HT-29 (cell line): ENCODE results near the gene CYP17A1. TPM values are rescaled to one million over a fixed set of nuclear protein-coding genes. Genes with fewer than 3 reads are reported as not detected.
"Not testable (repeated sequence)": the region's sequence is repeated elsewhere in the genome, so short reads cannot be mapped to it uniquely, and the experiment has no call there.

Source experiments
- DNase-seq: peaks from one replicate; pipeline ENCODE4 v3.0.0-alpha.2; 2015; ENCODE audit warnings: low spot score
- total RNA-seq: library from RNA; depleted of rRNA; stranded (reverse); fragments of >200 nt; shearing (Covaris generic); gene quantifications from 2 replicates; pipeline ENCODE4 v1.2.3, GENCODE V29; 2014

CYP17A1 gene
- total RNA-seq, 1 experiment from 2014 or later, result not detected

DNA sequence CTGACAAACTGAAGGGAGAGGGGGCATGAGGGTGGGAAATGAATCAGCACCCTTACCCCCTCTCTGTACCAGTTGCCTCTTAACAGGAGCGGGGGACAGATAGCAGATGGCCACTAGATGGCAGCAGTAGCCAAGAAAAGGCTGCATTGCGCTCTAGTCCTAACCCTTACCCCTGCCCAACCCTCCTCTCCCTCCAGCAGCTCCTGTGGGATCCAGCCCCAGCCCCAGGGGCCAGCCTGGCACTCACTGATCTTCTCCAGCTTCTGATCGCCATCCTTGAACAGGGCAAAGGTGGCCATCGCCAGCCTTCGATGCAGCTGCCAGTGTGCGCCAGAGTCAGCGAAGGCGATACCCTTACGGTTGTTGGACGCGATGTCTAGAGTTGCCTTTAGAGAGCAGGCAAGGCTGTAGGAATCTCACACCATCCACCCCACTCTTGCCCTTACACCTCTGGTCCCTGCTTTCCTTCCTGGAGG is 2.2 kb downstream of the CYP17A1 start:
- peak; percentile 90 for DNase-seq

- no peak for DNase-seq
These were observed 3.1 kb downstream of the CYP17A1 start for GRCh38 chr10:102834143-102834542.

DNA sequence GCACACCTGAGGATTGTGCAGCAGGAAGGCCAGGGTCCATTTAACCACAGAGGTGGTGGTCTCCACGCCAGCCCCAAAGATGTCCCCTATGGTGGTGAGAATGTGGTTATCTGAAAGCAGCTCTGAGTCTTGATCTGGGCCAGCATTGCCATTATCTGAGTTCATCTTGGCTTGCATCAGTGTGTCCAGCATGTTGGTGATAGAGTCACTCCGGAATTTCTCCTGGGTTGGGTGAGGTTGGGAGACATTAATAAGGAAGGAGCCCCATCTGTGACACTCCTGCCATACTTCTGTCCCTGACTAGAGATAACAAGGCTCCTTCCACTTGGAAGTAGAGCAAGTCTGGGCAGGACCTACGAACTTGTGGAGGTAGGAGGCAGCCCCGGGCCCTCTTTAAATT is 4.2 kb downstream of the CYP17A1 start:
- no peak for DNase-seq

GRCh38 chr10:102832248-102832647 is 5.0 kb downstream of the CYP17A1 start:
- DNase-seq, result no peak

GRCh38 chr10:102831322-102832071 is 5.7 kb downstream of the CYP17A1 start:
- no peak for DNase-seq

GRCh38 chr10:102827597-102827975 is 9.6 kb downstream of the CYP17A1 start:
- no peak for DNase-seq

DNA sequence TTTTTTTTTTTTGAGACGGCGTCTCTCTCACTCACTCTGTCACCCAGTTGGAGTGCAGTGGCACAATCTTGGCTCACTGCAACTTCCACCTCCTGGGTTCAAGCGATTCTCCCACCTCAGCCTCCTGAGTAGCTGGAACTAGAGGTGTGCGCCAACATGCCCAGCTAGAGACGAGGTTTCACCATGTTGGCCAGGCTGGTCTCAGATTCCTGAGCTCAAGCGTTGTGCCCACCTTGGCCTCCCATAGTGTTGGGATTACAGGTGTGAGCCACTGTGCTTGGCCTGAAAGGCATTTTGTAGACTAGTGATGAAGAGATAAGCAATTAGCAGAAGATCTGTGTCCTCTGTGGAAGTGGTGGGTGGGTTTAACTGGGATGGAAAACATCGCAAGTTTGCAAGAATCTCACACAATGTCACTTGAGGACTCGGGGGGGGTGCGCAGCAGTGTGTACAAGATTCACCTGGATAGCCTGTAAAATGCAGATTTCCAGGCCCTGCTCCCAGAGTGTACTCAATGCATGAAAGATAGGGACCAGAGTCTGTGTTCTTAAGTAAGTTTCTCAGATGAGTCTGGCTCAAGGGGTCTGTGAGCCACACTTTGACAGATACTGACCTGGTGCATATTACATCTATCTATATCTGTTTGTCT is 10.9 kb downstream of the CYP17A1 start:
- no peak for DNase-seq

- DNase-seq, result no peak
These were observed 12.5 kb downstream of the CYP17A1 start for GRCh38 chr10:102824664-102825063.

- DNase-seq, result no peak
These were observed 15.0 kb downstream of the CYP17A1 start for GRCh38 chr10:102822222-102822621.

- DNase-seq, result not testable (repeated sequence)
These were observed 17.2 kb downstream of the CYP17A1 start for GRCh38 chr10:102820008-102820407.

GRCh38 chr10:102819054-102819453 is 18.2 kb downstream of the CYP17A1 start:
- DNase-seq, result no peak

- DNase-seq, result no peak
These were observed 20.0 kb downstream of the CYP17A1 start for GRCh38 chr10:102817175-102817574.

- no peak for DNase-seq
These were observed 21.2 kb downstream of the CYP17A1 start for GRCh38 chr10:102815790-102816549.

DNA sequence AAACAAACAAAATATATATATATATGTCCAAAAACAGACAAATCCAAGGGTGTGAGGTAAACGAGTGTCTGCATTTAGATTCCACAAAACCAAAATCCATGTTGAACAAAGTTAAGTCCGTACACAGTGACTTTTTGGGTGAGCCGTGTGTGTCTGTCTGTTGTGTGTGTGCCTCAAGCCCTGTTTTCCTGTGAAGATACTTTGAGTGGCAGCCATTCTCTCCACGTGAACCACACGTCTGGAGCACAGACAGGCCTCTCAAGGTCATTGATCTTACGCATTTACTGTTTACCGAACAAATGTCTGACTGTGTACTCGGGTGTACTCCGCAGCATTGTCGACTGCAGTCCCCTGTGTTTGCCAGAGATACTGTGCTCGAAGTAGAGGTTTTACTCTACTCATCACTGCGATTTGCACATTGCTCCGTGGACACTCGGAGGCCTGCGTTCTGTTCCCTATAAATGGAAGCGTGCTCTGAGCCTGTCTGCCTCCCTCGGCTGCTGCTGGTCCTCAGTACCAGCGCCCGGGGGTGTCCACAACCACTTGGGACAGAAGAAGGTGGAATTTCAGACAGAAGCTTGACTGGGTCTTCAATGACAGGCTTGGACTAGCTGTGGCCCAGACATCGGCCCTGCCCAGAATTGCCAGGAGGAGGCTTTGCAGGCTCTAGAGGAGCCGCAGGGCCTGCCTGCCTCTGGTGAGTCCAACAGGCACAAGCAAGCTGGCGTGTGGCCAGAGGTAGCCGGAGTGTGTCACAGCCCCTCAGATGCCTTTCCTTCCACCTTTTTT is 22.1 kb downstream of the CYP17A1 start:
- no peak for DNase-seq

- no peak for DNase-seq
These were observed 22.8 kb downstream of the CYP17A1 start for GRCh38 chr10:102814453-102814871.

- no peak for DNase-seq
These were observed 23.3 kb downstream of the CYP17A1 start for GRCh38 chr10:102813734-102814452.

DNA sequence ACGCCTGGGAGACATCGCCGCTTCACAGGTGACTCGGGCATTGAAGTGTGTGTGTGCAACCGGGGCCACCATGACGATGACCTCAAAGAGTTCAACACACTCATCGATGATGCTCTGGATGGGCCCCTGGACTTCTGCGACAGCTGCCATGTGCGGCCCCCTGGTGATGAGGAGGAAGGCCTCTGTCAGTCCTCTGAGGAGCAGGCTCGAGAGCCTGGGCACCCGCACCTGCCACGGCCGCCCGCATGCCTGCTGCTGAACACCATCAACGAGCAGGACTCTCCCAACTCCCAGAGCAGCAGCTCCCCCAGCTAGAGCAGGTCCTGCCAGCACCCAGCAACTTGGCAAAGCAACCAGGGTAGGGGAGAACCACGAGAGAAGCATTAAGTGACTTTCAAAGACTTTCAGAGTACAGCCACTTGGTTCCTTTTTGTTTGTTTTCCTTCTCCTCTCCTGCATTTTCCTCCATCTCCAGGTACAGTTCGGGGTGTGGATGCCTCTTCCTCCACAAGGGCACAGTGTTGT is 24.1 kb downstream of the CYP17A1 start:
- DNase-seq, result no peak

DNA sequence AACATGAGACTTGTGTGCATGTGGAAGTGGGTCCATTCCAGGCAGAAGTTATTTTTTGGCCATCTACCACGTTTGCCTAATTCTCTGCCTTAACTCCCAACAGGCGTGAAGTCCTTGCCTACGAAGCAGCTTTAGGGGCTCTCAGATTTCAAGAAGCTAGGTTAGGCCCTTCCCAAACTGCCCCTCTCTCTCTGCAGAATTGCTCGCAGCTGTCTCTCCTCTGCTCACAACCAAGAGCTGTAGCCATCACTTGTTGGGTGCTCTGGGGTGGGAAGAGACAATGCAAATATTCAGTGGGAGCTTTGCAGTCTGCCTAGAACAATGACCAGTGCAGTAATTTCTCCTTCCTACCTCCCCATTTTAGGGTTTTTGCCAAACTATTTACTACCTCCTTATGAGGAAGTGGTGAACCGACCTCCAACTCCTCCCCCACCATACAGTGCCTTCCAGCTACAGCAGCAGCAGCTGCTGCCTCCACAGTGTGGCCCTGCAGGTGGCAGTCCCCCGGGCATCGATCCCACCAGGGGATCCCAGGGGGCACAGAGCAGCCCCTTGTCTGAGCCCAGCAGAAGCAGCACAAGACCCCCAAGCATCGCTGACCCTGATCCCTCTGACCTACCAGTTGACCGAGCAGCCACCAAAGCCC is 24.9 kb downstream of the CYP17A1 start:
- DNase-seq, result no peak

- DNase-seq, result no peak
These were observed 25.9 kb downstream of the CYP17A1 start for GRCh38 chr10:102811346-102811745.

GRCh38 chr10:102808380-102808779 is 28.8 kb downstream of the CYP17A1 start:
- no peak for DNase-seq
